Measurements from ENCODE around the gene STN1.

DNA sequence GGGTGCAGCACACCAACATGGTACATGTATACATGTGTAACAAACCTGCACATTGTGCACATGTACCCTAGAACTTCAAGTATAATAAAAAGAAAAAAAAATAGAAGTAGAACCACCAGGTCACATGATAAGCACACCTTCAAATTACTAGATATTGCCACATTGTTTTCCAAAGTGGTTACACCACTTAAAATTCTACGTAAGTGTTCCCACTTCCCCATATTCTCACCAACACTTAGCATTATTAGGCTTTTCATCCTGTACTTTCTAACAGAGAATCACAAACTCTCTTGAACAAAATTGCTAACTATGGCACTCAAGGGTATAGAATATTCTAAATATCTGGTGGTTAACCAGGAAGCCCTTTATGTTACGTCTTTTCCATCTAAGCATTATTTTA lies 85.2 kb downstream of the STN1 start:
- TF ChIP-seq POLR2A (IDR thresholded peaks at IDR 0.05; ENCODE audit: low read depth, low read length): no peak
- no peak for TF ChIP-seq POLR2AphosphoS5 (IDR thresholded peaks at IDR 0.05; ENCODE audit: low read depth, low read length)
- TF ChIP-seq TAF1 (IDR thresholded peaks at IDR 0.05; ENCODE audit: low read depth, low read length): no peak
- TF ChIP-seq SPI1 (IDR thresholded peaks at IDR 0.05; ENCODE audit: low read depth, low read length): no peak

All from GM12891 (cell line).